ENCODE measurements around the gene TMEM18. TPM values are rescaled to one million over a fixed set of nuclear protein-coding genes. Genes with fewer than 3 reads are reported as not detected.

The TMEM18 gene
- total and polyA plus RNA-seq, 2 of the 13 experiments (the other 11 are each of a cell fraction or from before 2014, with no cell fraction given), result 45.9 to 49.4 TPM

DNA sequence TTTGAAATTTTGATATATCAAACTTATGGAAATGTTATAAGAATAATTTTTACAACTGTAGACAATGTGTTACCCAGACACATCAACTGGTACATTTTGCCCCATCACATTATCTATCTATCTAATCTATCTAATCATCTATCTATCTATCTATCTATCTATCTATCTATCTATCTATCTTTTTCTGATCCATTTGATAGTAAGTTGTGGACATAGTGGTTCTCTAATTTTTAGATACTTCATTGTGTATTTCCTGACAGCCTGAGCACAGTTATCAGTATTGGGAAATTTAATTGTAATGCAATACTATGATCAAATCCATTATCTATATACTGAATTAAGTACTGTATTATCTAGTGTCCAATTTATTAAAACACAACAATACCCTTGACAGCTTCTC, 42.0 kb upstream of the TMEM18 start:
- no peak overlapping the region for H3K4me3 ChIP-seq (replicated peaks in 1 of 3; ENCODE audit: insufficient read depth in 1 of 3, low read depth in 2 of 3, low read length in 3 of 3)
- no peaks in the 10 kb centered on the region for H3K36me3 ChIP-seq (replicated peaks in 1 of 2; ENCODE audit: control insufficient read depth in 1 of 2, insufficient read depth in 2 of 2, low read length in 2 of 2)
- H3K27ac ChIP-seq (ENCODE audit: extremely low read length, insufficient read depth, low read length), result no peak overlapping the region
- H2AFZ ChIP-seq (ENCODE audit: low read length), result no peak overlapping the region
- no peak overlapping the region for H3K9ac ChIP-seq (ENCODE audit: insufficient read depth, low read depth, low read length)
- peaks cover 3 to 29% of the 10 kb centered on the region in 2 experiments; a peak in 4 of 5 replicates for H3K27me3 ChIP-seq (ENCODE audit: control insufficient read depth in 1 of 2, insufficient read depth in 2 of 2, low read length in 2 of 2)
- BruUV-seq (replicated peaks), result no TSS peak
- no peaks in the 10 kb centered on the region for H3K79me2 ChIP-seq (ENCODE audit: insufficient read depth, low read length)
- intact Hi-C loops (cut with micrococcal nuclease; ENCODE audit: unreplicated experiment), result no loop called here
- ATAC-seq (no peak), FAIRE-seq (no peak), DNase-seq (ENCODE audit: low spot score) (no peak)
- no peaks in the 10 kb centered on the region for H4K20me1 ChIP-seq (ENCODE audit: insufficient read depth, low read length)
- ChIA-PET POLR2A (no interaction called here), CTCF (ENCODE audit: low intra/inter-chr PET ratio, low total read pairs) (no interaction called here)
- TF ChIP-seq ISX (CRISPR knock-in tag; conservative IDR thresholded peaks at IDR 0.05), result no peak
- no peak for TF ChIP-seq RBFOX2 (IDR thresholded peaks at IDR 0.05; ENCODE audit: low read depth, low read length)
- TF ChIP-seq, protein P1, sequence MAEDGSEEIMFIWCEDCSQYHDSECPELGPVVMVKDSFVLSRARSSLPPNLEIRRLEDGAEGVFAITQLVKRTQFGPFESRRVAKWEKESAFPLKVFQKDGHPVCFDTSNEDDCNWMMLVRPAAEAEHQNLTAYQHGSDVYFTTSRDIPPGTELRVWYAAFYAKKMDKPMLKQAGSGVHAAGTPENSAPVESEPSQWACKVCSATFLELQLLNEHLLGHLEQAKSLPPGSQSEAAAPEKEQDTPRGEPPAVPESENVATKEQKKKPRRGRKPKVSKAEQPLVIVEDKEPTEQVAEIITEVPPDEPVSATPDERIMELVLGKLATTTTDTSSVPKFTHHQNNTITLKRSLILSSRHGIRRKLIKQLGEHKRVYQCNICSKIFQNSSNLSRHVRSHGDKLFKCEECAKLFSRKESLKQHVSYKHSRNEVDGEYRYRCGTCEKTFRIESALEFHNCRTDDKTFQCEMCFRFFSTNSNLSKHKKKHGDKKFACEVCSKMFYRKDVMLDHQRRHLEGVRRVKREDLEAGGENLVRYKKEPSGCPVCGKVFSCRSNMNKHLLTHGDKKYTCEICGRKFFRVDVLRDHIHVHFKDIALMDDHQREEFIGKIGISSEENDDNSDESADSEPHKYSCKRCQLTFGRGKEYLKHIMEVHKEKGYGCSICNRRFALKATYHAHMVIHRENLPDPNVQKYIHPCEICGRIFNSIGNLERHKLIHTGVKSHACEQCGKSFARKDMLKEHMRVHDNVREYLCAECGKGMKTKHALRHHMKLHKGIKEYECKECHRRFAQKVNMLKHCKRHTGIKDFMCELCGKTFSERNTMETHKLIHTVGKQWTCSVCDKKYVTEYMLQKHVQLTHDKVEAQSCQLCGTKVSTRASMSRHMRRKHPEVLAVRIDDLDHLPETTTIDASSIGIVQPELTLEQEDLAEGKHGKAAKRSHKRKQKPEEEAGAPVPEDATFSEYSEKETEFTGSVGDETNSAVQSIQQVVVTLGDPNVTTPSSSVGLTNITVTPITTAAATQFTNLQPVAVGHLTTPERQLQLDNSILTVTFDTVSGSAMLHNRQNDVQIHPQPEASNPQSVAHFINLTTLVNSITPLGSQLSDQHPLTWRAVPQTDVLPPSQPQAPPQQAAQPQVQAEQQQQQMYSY (CRISPR knock-in tag; IDR thresholded peaks at IDR 0.05), result no peak
- no peak for TF ChIP-seq ZNF567 (CRISPR knock-in tag; IDR thresholded peaks at IDR 0.05; ENCODE audit: borderline replicate concordance)
- no peak for TF ChIP-seq ETV5 (CRISPR knock-in tag; IDR thresholded peaks at IDR 0.05; ENCODE audit: borderline replicate concordance)
- TF ChIP-seq, protein P2, sequence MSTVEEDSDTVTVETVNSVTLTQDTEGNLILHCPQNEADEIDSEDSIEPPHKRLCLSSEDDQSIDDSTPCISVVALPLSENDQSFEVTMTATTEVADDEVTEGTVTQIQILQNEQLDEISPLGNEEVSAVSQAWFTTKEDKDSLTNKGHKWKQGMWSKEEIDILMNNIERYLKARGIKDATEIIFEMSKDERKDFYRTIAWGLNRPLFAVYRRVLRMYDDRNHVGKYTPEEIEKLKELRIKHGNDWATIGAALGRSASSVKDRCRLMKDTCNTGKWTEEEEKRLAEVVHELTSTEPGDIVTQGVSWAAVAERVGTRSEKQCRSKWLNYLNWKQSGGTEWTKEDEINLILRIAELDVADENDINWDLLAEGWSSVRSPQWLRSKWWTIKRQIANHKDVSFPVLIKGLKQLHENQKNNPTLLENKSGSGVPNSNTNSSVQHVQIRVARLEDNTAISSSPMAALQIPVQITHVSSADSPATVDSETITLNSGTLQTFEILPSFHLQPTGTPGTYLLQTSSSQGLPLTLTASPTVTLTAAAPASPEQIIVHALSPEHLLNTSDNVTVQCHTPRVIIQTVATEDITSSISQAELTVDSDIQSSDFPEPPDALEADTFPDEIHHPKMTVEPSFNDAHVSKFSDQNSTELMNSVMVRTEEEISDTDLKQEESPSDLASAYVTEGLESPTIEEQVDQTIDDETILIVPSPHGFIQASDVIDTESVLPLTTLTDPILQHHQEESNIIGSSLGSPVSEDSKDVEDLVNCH (CRISPR knock-in tag; IDR thresholded peaks at IDR 0.05), result no peak
- no peak for TF ChIP-seq SMC3 (IDR thresholded peaks at IDR 0.05; ENCODE audit: low read length)
- no peak for TF ChIP-seq REXO4 (CRISPR knock-in tag; IDR thresholded peaks at IDR 0.05; ENCODE audit: borderline replicate concordance)
- TF ChIP-seq ZNF430 (CRISPR knock-in tag; IDR thresholded peaks at IDR 0.05), result no peak
- TF ChIP-seq JUND (CRISPR knock-in tag; IDR thresholded peaks at IDR 0.05), result no peak
- TF ChIP-seq ATRX (CRISPR knock-in tag; IDR thresholded peaks at IDR 0.05; ENCODE audit: borderline replicate concordance), result no peak
- no peak for TF ChIP-seq NR3C1 (CRISPR knock-in tag; IDR thresholded peaks at IDR 0.05)
- TF ChIP-seq HOXA5 (CRISPR knock-in tag; IDR thresholded peaks at IDR 0.05), result no peak
- no peak for TF ChIP-seq NFE2L2 (IDR thresholded peaks at IDR 0.05; ENCODE audit: low read length)
- no peak overlapping the region for H3K4me2 ChIP-seq (ENCODE audit: low read depth, low read length)
- H3K9me3 ChIP-seq (ENCODE audit: low read length), result no peaks in the 10 kb centered on the region
- H3K4me1 ChIP-seq (ENCODE audit: insufficient read depth, low read length), result peaks cover 12% of the 10 kb centered on the region
- in situ Hi-C loops (cut with HindIII; ENCODE audit: extremely low pct_ligation_motif_present, low pct_unique_long_range_greater_than_20kb), result loop anchor here (5.0 to 25.0 kb wide), 2 partner anchors 418 to 823 kb away; no protein-coding TSS in a partner anchor

Measured in HepG2 (cell line).